Transverse colon (tissue), 4 donors: ENCODE measurements around the gene CEP126. TPM values are rescaled to one million over a fixed set of nuclear protein-coding genes. Genes with fewer than 3 reads are reported as not detected.

Source experiments
- DNase-seq: peaks from one replicate; pipeline ENCODE4 v3.0.0-alpha.2; 2019
- H3K27ac ChIP-seq, 4 donors: fragments of 200-600 bp; sonication (generic); 2 replicates each; pipeline ENCODE4 v1.5.1; 2016 to 2018; ENCODE audit warnings: inconsistent platforms in 4 of 4
- H3K27me3 ChIP-seq: fragments of 200-600 bp; sonication (generic); 2 replicates; pipeline ENCODE4 v1.5.1; 2017; ENCODE audit warnings: inconsistent platforms
- H3K36me3 ChIP-seq, 4 donors: fragments of 200-600 bp; sonication (generic); 2 replicates each; pipeline ENCODE4 v1.5.1; 2017 to 2019; ENCODE audit warnings: inconsistent platforms in 4 of 4
- H3K4me1 ChIP-seq, 4 donors: fragments of 200-600 bp; sonication (generic); 2 replicates each; pipeline ENCODE4 v1.5.1; 2017 to 2020; ENCODE audit warnings: inconsistent platforms in 4 of 4
- H3K4me3 ChIP-seq, 4 donors: fragments of 200-600 bp; sonication (generic); 1 replicate in 1 of 4; 2 replicates in 3 of 4; pipeline versions ENCODE4 v1.5.1 to v1.6.1; 2017 to 2019; ENCODE audit warnings: inconsistent platforms in 4 of 4
- H3K9me3 ChIP-seq, 2 donors: fragments of 200-600 bp; sonication (generic); 2 replicates each; pipeline ENCODE4 v1.5.1; 2017 to 2019; ENCODE audit warnings: inconsistent platforms in 2 of 2
- CTCF ChIP-seq, 5 experiments: fragments of 200-600 bp in 3 of 5; fragments of 450-650 bp in 2 of 5; sonication (generic) in 3 of 5; IDR thresholded peaks; 1 replicate in 2 of 5; 2 replicates in 3 of 5; pipeline ENCODE4 v1.5.1; 2016 to 2017; ENCODE audit warnings: antibody characterized with exemption in 5 of 5, inconsistent platforms in 3 of 5, mild to moderate bottlenecking in 2 of 5, moderate library complexity in 1 of 5
- EP300 ChIP-seq: sonication (generic); formaldehyde crosslinking; IDR thresholded peaks from one replicate; pipeline ENCODE4 v1.6.1; 2017; ENCODE audit warnings: antibody characterized with exemption, low read depth
- POLR2A ChIP-seq: fragments of 450-650 bp; IDR thresholded peaks from one replicate; pipeline ENCODE4 v1.6.1; 2016; ENCODE audit warnings: antibody characterized with exemption, mild to moderate bottlenecking, moderate library complexity
- POLR2AphosphoS5 ChIP-seq, 3 donors: sonication (generic); formaldehyde crosslinking; IDR thresholded peaks; one replicate each; pipeline ENCODE4 v1.6.1; 2016; ENCODE audit warnings: antibody characterized with exemption in 3 of 3
- whole genome bisulfite sequencing, 2 donors: methylation state at CpG; one replicate each; pipeline ENCODE4 v1.1.5; 2018; ENCODE audit warnings: low coverage in 1 of 2; 5-methylcytosine and 5-hydroxymethylcytosine counted together
- in situ Hi-C, 4 donors: fragments of 200-750 bp; cut with MboI; loops; one replicate each; pipeline versions ENCODE4 v1.15.0 to v1.15.1; 2017; ENCODE audit warnings: low sequenced_read_pairs in 3 of 4, low pct_ligation_motif_present in 1 of 4, low pct_unique_long_range_greater_than_20kb in 1 of 4
- intact Hi-C: fragments of 100-400 bp; cut with DNase I; formaldehyde crosslinking; loops from one replicate; pipeline ENCODE4 v1.15.1; 2023; ENCODE audit warnings: low total_unique reads
- total RNA-seq, 4 donors: library from RNA; depleted of rRNA; stranded (reverse); fragments of >200 nt; gene quantifications; one replicate each; pipeline ENCODE4 v1.1.0, GENCODE V29; 2016

The CEP126 gene
- total RNA-seq, 4 donors from 2014 or later, result 1.1 to 6.4 (median 3.8) TPM

DNA sequence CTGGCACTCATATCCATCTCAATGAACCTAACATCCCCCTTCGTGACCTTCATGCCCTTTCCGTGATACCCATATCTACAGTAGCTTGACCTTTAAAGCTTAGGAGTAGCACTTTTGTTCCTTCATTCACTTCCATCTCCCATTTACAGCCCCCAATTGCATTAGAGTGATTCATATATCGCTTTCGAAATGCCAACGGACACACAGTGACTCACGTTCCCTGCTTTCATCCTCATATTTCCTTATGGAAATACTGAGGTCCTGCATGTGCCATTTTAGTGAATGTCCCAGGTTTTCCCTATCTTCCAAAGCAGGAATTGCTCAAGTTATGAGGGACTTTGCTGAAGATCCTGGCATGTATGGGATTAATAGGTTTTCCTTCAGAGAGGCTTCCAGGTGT lies 44.3 kb upstream of the CEP126 start:
- intact Hi-C loops (no loop called here), in situ Hi-C loops (loop anchor here in 1 of 4 donors (25.0 kb wide), 1 partner anchor 142 kb away; no protein-coding TSS in a partner anchor)
- H3K27me3 ChIP-seq, result no peaks in the 10 kb centered on the region
- no peaks in the 10 kb centered on the region for H3K9me3 ChIP-seq
- H3K4me1 ChIP-seq, result no peaks in the 10 kb centered on the region
- TF ChIP-seq POLR2AphosphoS5 (IDR thresholded peaks at IDR 0.05), result no peak
- no peak for TF ChIP-seq POLR2A
- no peak for TF ChIP-seq EP300
- TF ChIP-seq CTCF (IDR thresholded peaks at IDR 0.05), result no peak
- WGBS, 2 donors, result 90 to 91% methylated on average over 6 of the region's 6 CpGs
- H3K36me3 ChIP-seq, result no peaks in the 10 kb centered on the region
- no peak for DNase-seq
- H3K4me3 ChIP-seq, result no peak overlapping the region
- H3K27ac ChIP-seq, result no peak overlapping the region

DNA sequence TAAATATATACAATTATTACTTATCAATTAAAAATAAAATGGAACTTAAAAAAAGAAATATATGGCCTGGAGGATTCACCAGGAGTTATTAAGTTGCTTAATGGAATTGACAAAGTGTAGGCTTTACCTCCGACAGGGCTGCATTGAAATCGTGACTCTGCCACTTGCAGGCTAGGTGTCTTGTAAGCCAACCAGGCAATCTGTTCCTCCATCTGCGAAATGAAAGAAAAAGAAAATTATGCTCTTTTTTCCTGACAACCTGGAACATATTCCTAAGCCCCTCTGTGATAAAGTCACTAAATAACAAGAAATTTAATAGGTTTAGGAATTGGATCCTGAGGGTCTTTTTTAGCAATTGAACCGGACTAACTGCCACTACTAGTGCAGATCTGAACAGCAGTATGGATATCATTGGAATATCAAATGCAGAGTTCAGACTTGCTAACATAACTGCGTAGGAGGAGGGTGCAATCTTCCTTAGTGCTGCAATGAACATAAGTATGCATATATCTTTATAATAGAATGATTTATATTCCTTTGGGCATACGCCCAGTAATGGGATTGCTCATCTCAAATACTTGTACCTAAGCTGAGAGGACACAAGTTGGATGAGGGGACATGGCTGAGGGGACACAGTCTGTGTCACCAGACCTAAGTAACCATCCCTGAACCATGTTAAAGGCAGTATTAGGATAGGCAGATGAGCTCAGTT lies 42.5 kb upstream of the CEP126 start:
- Histone ChIP-seq H3K27ac (no peak overlapping the region), H3K9me3 (no peaks in the 10 kb centered on the region), H3K27me3 (no peaks in the 10 kb centered on the region), H3K4me3 (no peak overlapping the region), H3K4me1 (no peaks in the 10 kb centered on the region), H3K36me3 (no peaks in the 10 kb centered on the region)
- WGBS, 2 donors, result 71 to 84% methylated on average over 6 of the region's 6 CpGs
- intact Hi-C loops (no loop called here), in situ Hi-C loops (loop anchor here in 1 of 4 donors (25.0 kb wide), 1 partner anchor 140 kb away; no protein-coding TSS in a partner anchor)
- DNase-seq, result no peak
- no peak for TF ChIP-seq POLR2A
- TF ChIP-seq CTCF (IDR thresholded peaks at IDR 0.05), result no peak
- TF ChIP-seq EP300, result no peak
- no peak for TF ChIP-seq POLR2AphosphoS5 (IDR thresholded peaks at IDR 0.05)

DNA sequence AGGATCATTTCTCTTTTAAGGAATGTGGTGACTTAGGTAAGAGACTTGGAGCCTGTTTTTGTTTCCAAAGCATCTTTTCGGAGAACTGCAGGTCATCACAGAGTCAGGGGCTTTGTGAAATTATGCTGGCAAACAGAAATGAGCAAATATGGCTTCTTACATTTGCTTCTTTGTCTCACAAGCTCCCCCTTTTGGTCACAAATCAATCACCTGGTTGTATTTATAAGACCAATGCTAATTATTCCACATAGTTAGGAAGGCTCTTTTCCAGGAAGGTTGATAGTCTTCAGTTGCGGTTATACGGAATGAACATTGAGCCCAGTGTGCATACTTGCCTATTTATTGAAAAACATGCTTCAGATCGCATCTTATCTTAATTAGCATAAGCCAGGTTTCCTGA lies 34.6 kb upstream of the CEP126 start:
- no peaks in the 10 kb centered on the region for H3K9me3 ChIP-seq
- no peak for DNase-seq
- TF ChIP-seq EP300 (no peak), CTCF (IDR thresholded peaks at IDR 0.05) (peak in 3 of 5 experiments; percentile 19 to 25 (median 21)), POLR2AphosphoS5 (IDR thresholded peaks at IDR 0.05) (no peak), POLR2A (no peak)
- WGBS, 2 donors, result 54 to 59% methylated on average over 4 of the region's 4 CpGs
- in situ Hi-C loops (no loop called here), intact Hi-C loops (no loop called here)
- no peak overlapping the region for H3K27ac ChIP-seq
- H3K27me3 ChIP-seq, result no peaks in the 10 kb centered on the region
- H3K36me3 ChIP-seq, result no peaks in the 10 kb centered on the region
- no peaks in the 10 kb centered on the region for H3K4me1 ChIP-seq
- no peak overlapping the region for H3K4me3 ChIP-seq

DNA sequence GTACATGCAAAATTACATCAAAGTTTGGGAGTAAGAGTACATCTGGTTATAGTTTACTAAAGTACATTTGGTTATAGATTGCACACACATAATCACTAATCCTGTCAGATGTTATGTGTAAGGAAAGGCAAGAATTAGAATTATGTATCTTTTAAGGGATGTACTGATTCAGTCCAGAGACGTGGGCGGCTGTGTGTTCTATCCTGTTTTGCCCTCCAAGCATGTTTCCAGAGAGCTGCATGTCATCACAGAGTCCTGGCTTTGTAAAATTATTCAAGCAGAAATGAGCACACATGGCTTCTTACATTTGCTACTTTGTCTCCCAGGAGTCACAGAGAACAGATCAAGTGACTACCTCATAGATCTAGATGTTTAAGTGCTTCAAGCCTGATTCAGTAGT lies 33.2 kb upstream of the CEP126 start:
- Histone ChIP-seq H3K4me3 (no peak overlapping the region), H3K36me3 (no peaks in the 10 kb centered on the region), H3K9me3 (no peaks in the 10 kb centered on the region), H3K4me1 (no peaks in the 10 kb centered on the region), H3K27ac (no peak overlapping the region), H3K27me3 (no peaks in the 10 kb centered on the region)
- in situ Hi-C loops (no loop called here), intact Hi-C loops (no loop called here)
- no peak for TF ChIP-seq POLR2AphosphoS5 (IDR thresholded peaks at IDR 0.05)
- TF ChIP-seq CTCF (IDR thresholded peaks at IDR 0.05), result no peak
- TF ChIP-seq EP300, result no peak
- TF ChIP-seq POLR2A, result no peak
- WGBS, 2 donors, result 92% methylated on average over 2 of the region's 2 CpGs; no CpG with 5 or more reads in 1 of the 2 donors
- no peak for DNase-seq
